Ishikawa (cell line): Measurements from ENCODE around the gene RNF20.

ENCODE experiments used
- CEBPB ChIP-seq: IDR thresholded peaks from 2 replicates; pipeline ENCODE4 v1.6.1; 2012
- EP300 ChIP-seq: IDR thresholded peaks from 2 replicates; pipeline ENCODE4 v1.6.1; 2012; ENCODE audit warnings: borderline replicate concordance
- MAX ChIP-seq: IDR thresholded peaks from 2 replicates; pipeline ENCODE4 v1.6.1; 2012
- USF1 ChIP-seq: IDR thresholded peaks from 2 replicates; pipeline ENCODE4 v1.6.1; 2012
- YY1 ChIP-seq: IDR thresholded peaks from 2 replicates; pipeline ENCODE4 v1.6.1; 2012; ENCODE audit warnings: low read depth
- TF ChIP-seq, protein P1 (sequence below): IDR thresholded peaks from 2 replicates; pipeline ENCODE4 v1.6.1; 2012; ENCODE audit warnings: low read depth, mild to moderate bottlenecking

GRCh38 chr9:101567725-101568350 is 34.2 kb downstream of the RNF20 start:
- no peak for TF ChIP-seq CEBPB
- no peak for TF ChIP-seq EP300
- TF ChIP-seq YY1, result no peak
- no peak for TF ChIP-seq USF1
- no peak for TF ChIP-seq MAX
- TF ChIP-seq, protein P1, sequence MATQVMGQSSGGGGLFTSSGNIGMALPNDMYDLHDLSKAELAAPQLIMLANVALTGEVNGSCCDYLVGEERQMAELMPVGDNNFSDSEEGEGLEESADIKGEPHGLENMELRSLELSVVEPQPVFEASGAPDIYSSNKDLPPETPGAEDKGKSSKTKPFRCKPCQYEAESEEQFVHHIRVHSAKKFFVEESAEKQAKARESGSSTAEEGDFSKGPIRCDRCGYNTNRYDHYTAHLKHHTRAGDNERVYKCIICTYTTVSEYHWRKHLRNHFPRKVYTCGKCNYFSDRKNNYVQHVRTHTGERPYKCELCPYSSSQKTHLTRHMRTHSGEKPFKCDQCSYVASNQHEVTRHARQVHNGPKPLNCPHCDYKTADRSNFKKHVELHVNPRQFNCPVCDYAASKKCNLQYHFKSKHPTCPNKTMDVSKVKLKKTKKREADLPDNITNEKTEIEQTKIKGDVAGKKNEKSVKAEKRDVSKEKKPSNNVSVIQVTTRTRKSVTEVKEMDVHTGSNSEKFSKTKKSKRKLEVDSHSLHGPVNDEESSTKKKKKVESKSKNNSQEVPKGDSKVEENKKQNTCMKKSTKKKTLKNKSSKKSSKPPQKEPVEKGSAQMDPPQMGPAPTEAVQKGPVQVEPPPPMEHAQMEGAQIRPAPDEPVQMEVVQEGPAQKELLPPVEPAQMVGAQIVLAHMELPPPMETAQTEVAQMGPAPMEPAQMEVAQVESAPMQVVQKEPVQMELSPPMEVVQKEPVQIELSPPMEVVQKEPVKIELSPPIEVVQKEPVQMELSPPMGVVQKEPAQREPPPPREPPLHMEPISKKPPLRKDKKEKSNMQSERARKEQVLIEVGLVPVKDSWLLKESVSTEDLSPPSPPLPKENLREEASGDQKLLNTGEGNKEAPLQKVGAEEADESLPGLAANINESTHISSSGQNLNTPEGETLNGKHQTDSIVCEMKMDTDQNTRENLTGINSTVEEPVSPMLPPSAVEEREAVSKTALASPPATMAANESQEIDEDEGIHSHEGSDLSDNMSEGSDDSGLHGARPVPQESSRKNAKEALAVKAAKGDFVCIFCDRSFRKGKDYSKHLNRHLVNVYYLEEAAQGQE, result no peak
